Measurements from ENCODE around the gene FZD10. TPM values are rescaled to one million over a fixed set of nuclear protein-coding genes. Genes with fewer than 3 reads are reported as not detected.

FZD10 gene
- polyA plus RNA-seq, 3 donors = not detected

DNA sequence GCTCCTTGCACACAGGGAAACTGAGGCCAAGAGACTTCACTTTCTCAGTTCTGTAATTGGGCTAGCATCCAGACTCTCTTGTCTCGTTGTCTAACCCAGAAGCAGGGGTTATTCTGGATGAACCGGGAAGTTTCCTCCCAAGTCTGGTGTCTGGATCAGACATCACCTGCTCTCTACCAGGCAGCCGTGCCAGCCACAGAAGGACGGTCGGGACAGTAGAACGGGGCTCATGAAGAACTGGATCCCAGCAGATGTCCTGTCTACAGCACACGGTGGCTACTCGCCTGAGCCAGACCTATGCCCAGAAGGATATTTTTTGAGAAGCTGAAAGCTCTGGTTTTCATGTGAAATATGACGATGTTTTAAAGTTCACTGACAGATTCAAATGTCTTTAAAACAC lies 19.1 kb upstream of the FZD10 start:
- peaks cover 1 to 12% (median 8%) of the 10 kb centered on the region in 3 donors for H3K27me3 Mint-ChIP-seq (ENCODE audit: low read depth in 3 of 3)
- intact Hi-C loops (cut with micrococcal nuclease) = no loop called here
- Histone ChIP-seq H3K27ac (ENCODE audit: low read depth in 1 of 2, low read length in 2 of 2) (no peak overlapping the region), H4K20me1 (ENCODE audit: insufficient read depth, low read length) (no peaks in the 10 kb centered on the region), H3K9ac (ENCODE audit: insufficient read depth, low read length, poor library complexity, severe bottlenecking) (no peak overlapping the region), H3K9me3 (replicated peaks in 1 of 2; ENCODE audit: control insufficient read depth in 1 of 2, insufficient read depth in 1 of 2, low read length in 2 of 2) (no peaks in the 10 kb centered on the region), H3K4me1 (ENCODE audit: control insufficient read depth in 1 of 2, insufficient read depth in 2 of 2, low read length in 2 of 2) (no peaks in the 10 kb centered on the region), H3K4me3 (replicated peaks in 1 of 3; ENCODE audit: low read depth in 2 of 3, low read length in 3 of 3) (no peak overlapping the region), H3K4me2 (replicated peaks; ENCODE audit: extremely low read depth, low read length, poor library complexity, severe bottlenecking) (no peak overlapping the region), H3K79me2 (ENCODE audit: insufficient read depth, low read length) (no peaks in the 10 kb centered on the region), H2AFZ (ENCODE audit: insufficient read depth, low read depth, low read length, poor library complexity, severe bottlenecking) (no peak overlapping the region), H3K27me3 (ENCODE audit: control insufficient read depth in 2 of 2, insufficient read depth in 2 of 2, low read length in 2 of 2) (no peaks in the 10 kb centered on the region), H3K36me3 (replicated peaks in 1 of 2; ENCODE audit: control insufficient read depth in 1 of 2, insufficient read depth in 2 of 2, low read length in 2 of 2) (no peaks in the 10 kb centered on the region)
- 92% methylated on average over 8 of the region's 9 CpGs for WGBS (ENCODE audit: insufficient coverage)
- DNase-seq = no peak
- H3K4me1 Mint-ChIP-seq = no peaks in the 10 kb centered on the region
- TF ChIP-seq, protein P1, sequence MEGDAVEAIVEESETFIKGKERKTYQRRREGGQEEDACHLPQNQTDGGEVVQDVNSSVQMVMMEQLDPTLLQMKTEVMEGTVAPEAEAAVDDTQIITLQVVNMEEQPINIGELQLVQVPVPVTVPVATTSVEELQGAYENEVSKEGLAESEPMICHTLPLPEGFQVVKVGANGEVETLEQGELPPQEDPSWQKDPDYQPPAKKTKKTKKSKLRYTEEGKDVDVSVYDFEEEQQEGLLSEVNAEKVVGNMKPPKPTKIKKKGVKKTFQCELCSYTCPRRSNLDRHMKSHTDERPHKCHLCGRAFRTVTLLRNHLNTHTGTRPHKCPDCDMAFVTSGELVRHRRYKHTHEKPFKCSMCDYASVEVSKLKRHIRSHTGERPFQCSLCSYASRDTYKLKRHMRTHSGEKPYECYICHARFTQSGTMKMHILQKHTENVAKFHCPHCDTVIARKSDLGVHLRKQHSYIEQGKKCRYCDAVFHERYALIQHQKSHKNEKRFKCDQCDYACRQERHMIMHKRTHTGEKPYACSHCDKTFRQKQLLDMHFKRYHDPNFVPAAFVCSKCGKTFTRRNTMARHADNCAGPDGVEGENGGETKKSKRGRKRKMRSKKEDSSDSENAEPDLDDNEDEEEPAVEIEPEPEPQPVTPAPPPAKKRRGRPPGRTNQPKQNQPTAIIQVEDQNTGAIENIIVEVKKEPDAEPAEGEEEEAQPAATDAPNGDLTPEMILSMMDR (IDR thresholded peaks at IDR 0.05) = no peak
- H3K9me3 Mint-ChIP-seq = peaks cover 0 to 2% (median 0%) of the 10 kb centered on the region in 7 donors
- H3K4me3 Mint-ChIP-seq = no peak overlapping the region
- no peaks in the 10 kb centered on the region for H3K36me3 Mint-ChIP-seq
- H3K27ac Mint-ChIP-seq = peak overlapping the region in 1 of 7 donors; percentile 15

DNA sequence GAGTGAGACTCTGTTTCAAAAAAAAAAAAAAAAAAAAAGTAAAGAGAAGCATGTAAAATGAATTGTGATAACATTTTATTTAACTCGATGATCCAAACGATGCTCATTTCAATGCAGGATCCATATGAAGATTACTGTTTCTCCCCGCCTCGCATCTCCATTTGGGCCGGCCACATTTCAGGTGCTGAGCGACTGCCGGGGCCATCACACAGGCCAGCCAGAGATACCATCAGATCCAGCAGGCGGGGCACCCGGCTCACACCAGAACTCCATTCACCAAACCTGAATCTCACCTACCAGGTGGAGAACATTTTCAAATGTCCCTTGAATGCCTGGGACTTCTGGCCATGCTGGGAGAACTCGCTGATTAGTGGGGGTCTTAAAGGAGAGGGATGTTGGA lies 18.0 kb upstream of the FZD10 start:
- no peaks in the 10 kb centered on the region for H3K79me2 ChIP-seq (ENCODE audit: insufficient read depth, low read length)
- H3K27ac ChIP-seq (ENCODE audit: low read depth in 1 of 2, low read length in 2 of 2) = no peak overlapping the region
- H3K4me3 Mint-ChIP-seq = no peak overlapping the region
- H3K4me2 ChIP-seq (replicated peaks; ENCODE audit: extremely low read depth, low read length, poor library complexity, severe bottlenecking) = no peak overlapping the region
- no peak overlapping the region for H3K9ac ChIP-seq (ENCODE audit: insufficient read depth, low read length, poor library complexity, severe bottlenecking)
- no peaks in the 10 kb centered on the region for H3K9me3 ChIP-seq (replicated peaks in 1 of 2; ENCODE audit: control insufficient read depth in 1 of 2, insufficient read depth in 1 of 2, low read length in 2 of 2)
- H3K4me1 ChIP-seq (ENCODE audit: control insufficient read depth in 1 of 2, insufficient read depth in 2 of 2, low read length in 2 of 2) = no peaks in the 10 kb centered on the region
- intact Hi-C loops (cut with micrococcal nuclease) = no loop called here
- H4K20me1 ChIP-seq (ENCODE audit: insufficient read depth, low read length) = no peaks in the 10 kb centered on the region
- H3K36me3 Mint-ChIP-seq = no peaks in the 10 kb centered on the region
- TF ChIP-seq, protein P1 (IDR thresholded peaks at IDR 0.05) = no peak
- H3K27ac Mint-ChIP-seq = peak overlapping the region in 1 of 7 donors; percentile 26
- peaks cover 0 to 12% (median 5%) of the 10 kb centered on the region in 3 donors for H3K27me3 Mint-ChIP-seq (ENCODE audit: low read depth in 3 of 3)
- DNase-seq = no peak
- H3K27me3 ChIP-seq (ENCODE audit: control insufficient read depth in 2 of 2, insufficient read depth in 2 of 2, low read length in 2 of 2) = no peaks in the 10 kb centered on the region
- 98% methylated on average over 8 of the region's 10 CpGs for WGBS (ENCODE audit: insufficient coverage)
- H2AFZ ChIP-seq (ENCODE audit: insufficient read depth, low read depth, low read length, poor library complexity, severe bottlenecking) = no peak overlapping the region
- H3K36me3 ChIP-seq (replicated peaks in 1 of 2; ENCODE audit: control insufficient read depth in 1 of 2, insufficient read depth in 2 of 2, low read length in 2 of 2) = no peaks in the 10 kb centered on the region
- no peaks in the 10 kb centered on the region for H3K4me1 Mint-ChIP-seq
- no peak overlapping the region for H3K4me3 ChIP-seq (replicated peaks in 1 of 3; ENCODE audit: low read depth in 2 of 3, low read length in 3 of 3)
- H3K9me3 Mint-ChIP-seq = peaks cover 0 to 2% (median 0%) of the 10 kb centered on the region in 7 donors
